Measurements from ENCODE around the gene DDX24. TPM values are rescaled to one million over a fixed set of nuclear protein-coding genes. Genes with fewer than 3 reads are reported as not detected.

The DDX24 gene
- total and polyA plus RNA-seq, 7 donors, result 42.5 to 147 (median 109) TPM

- peak; percentile 50 for DNase-seq
- TF ChIP-seq POLR2AphosphoS5 (IDR thresholded peaks at IDR 0.05) (no peak), CTCF (IDR thresholded peaks at IDR 0.05) (no peak), EP300 (IDR thresholded peaks at IDR 0.05) (no peak), POLR2A (IDR thresholded peaks at IDR 0.05) (no peak)
- 83 to 89% methylated on average over 5 of the region's 5 CpGs for WGBS, 2 donors
Measured at GRCh38 chr14:94120667-94121340, 39.8 kb upstream of the DDX24 start.

GRCh38 chr14:94119071-94119470, 38.1 kb upstream of the DDX24 start:
- intact Hi-C loops (cut with DNase I), result no loop called here
- peak; percentile 10 for DNase-seq
- TF ChIP-seq EP300 (IDR thresholded peaks at IDR 0.05), result no peak
- no peak for TF ChIP-seq POLR2A (IDR thresholded peaks at IDR 0.05)
- no peak for TF ChIP-seq POLR2AphosphoS5 (IDR thresholded peaks at IDR 0.05)
- TF ChIP-seq CTCF (IDR thresholded peaks at IDR 0.05), result no peak

More at GRCh38 chr14:94120667-94121340, 39.8 kb upstream of the DDX24 start:
- Histone ChIP-seq H3K36me3 (no peaks in the 10 kb centered on the region), H3K4me1 (no peaks in the 10 kb centered on the region), H3K27me3 (no peaks in the 10 kb centered on the region), H3K27ac (no peak overlapping the region), H3K4me3 (no peak overlapping the region), H3K9me3 (peaks cover 0 to 8% (median 5%) of the 10 kb centered on the region in 4 donors)
- intact Hi-C loops (cut with DNase I), result no loop called here

GRCh38 chr14:94117856-94118255, 36.9 kb upstream of the DDX24 start:
- intact Hi-C loops (cut with DNase I), result no loop called here
- Histone ChIP-seq H3K4me1 (no peaks in the 10 kb centered on the region), H3K4me3 (no peak overlapping the region), H3K27me3 (no peaks in the 10 kb centered on the region), H3K9me3 (peaks cover 0 to 8% (median 5%) of the 10 kb centered on the region in 4 donors), H3K27ac (no peak overlapping the region), H3K36me3 (no peaks in the 10 kb centered on the region)
- peak; percentile 58 for DNase-seq
- TF ChIP-seq POLR2AphosphoS5 (IDR thresholded peaks at IDR 0.05) (no peak), POLR2A (IDR thresholded peaks at IDR 0.05) (no peak), CTCF (IDR thresholded peaks at IDR 0.05) (no peak), EP300 (IDR thresholded peaks at IDR 0.05) (no peak)
- 76 to 83% methylated on average over 9 of the region's 9 CpGs for WGBS, 2 donors

More at GRCh38 chr14:94119071-94119470, 38.1 kb upstream of the DDX24 start:
- no peaks in the 10 kb centered on the region for H3K27me3 ChIP-seq
- H3K27ac ChIP-seq, result no peak overlapping the region
- H3K9me3 ChIP-seq, result peaks cover 0 to 8% (median 5%) of the 10 kb centered on the region in 4 donors
- H3K4me1 ChIP-seq, result no peaks in the 10 kb centered on the region
- no peak overlapping the region for H3K4me3 ChIP-seq
- H3K36me3 ChIP-seq, result no peaks in the 10 kb centered on the region

- no peak for TF ChIP-seq EP300 (IDR thresholded peaks at IDR 0.05)
- TF ChIP-seq POLR2A (IDR thresholded peaks at IDR 0.05), result no peak
- no peak for TF ChIP-seq CTCF (IDR thresholded peaks at IDR 0.05)
- Histone ChIP-seq H3K27ac (no peak overlapping the region), H3K27me3 (no peaks in the 10 kb centered on the region), H3K4me1 (no peaks in the 10 kb centered on the region), H3K9me3 (peaks cover 0 to 8% (median 5%) of the 10 kb centered on the region in 4 donors), H3K36me3 (no peaks in the 10 kb centered on the region), H3K4me3 (no peak overlapping the region)
- 85 to 94% methylated on average over 10 of the region's 10 CpGs for WGBS, 2 donors
- DNase-seq, result peak; percentile 48
- intact Hi-C loops (cut with DNase I), result no loop called here
Measured at GRCh38 chr14:94116701-94117100, 35.7 kb upstream of the DDX24 start.

Data from sigmoid colon (tissue), 7 donors.